Rectal smooth muscle tissue (tissue), 1 donor: ENCODE measurements around the gene STX16.

Experiments used
- H3K27ac ChIP-seq: one replicate; pipeline ENCODE4 v1.7.0; 2013; ENCODE audit warnings: low read depth, low read length, inconsistent platforms
- H3K27me3 ChIP-seq: one replicate; pipeline ENCODE4 v1.7.0; 2013; ENCODE audit warnings: low read length; ENCODE audit not compliant: control insufficient read depth, insufficient read depth
- H3K36me3 ChIP-seq: one replicate; pipeline ENCODE4 v1.7.0; 2013; ENCODE audit warnings: low read length; ENCODE audit not compliant: control insufficient read depth, insufficient read depth
- H3K4me1 ChIP-seq: one replicate; pipeline ENCODE4 v1.7.0; 2013; ENCODE audit warnings: low read length; ENCODE audit not compliant: control insufficient read depth, insufficient read depth
- H3K4me3 ChIP-seq: one replicate; pipeline ENCODE4 v1.7.0; 2013; ENCODE audit warnings: low read length
- H3K9ac ChIP-seq: one replicate; pipeline ENCODE4 v1.7.0; 2013; ENCODE audit warnings: low read length

STX16 gene

GRCh38 chr20:58612121-58612691 is 38.9 kb upstream of the STX16 start:
- Histone ChIP-seq H3K9ac (no peak overlapping the region), H3K36me3 (no peaks in the 10 kb centered on the region), H3K4me1 (no peaks in the 10 kb centered on the region), H3K27ac (no peak overlapping the region), H3K27me3 (no peaks in the 10 kb centered on the region), H3K4me3 (no peak overlapping the region)

- no peaks in the 10 kb centered on the region for H3K36me3 ChIP-seq
- no peaks in the 10 kb centered on the region for H3K27me3 ChIP-seq
- no peak overlapping the region for H3K27ac ChIP-seq
- no peaks in the 10 kb centered on the region for H3K4me1 ChIP-seq
- no peak overlapping the region for H3K9ac ChIP-seq
- H3K4me3 ChIP-seq, result no peak overlapping the region
Observed at GRCh38 chr20:58613061-58613854, 37.8 kb upstream of the STX16 start.

- Histone ChIP-seq H3K4me1 (no peaks in the 10 kb centered on the region), H3K4me3 (no peak overlapping the region), H3K27ac (no peak overlapping the region)
Observed at GRCh38 chr20:58614366-58614765, 36.7 kb upstream of the STX16 start.

GRCh38 chr20:58614984-58615760 is 35.9 kb upstream of the STX16 start:
- Histone ChIP-seq H3K27ac (no peak overlapping the region), H3K27me3 (no peaks in the 10 kb centered on the region), H3K36me3 (no peaks in the 10 kb centered on the region), H3K4me3 (no peak overlapping the region), H3K4me1 (no peaks in the 10 kb centered on the region), H3K9ac (no peak overlapping the region)

More at GRCh38 chr20:58614366-58614765, 36.7 kb upstream of the STX16 start:
- Histone ChIP-seq H3K27me3 (no peaks in the 10 kb centered on the region), H3K36me3 (no peaks in the 10 kb centered on the region), H3K9ac (no peak overlapping the region)

- Histone ChIP-seq H3K27me3 (no peaks in the 10 kb centered on the region), H3K9ac (no peak overlapping the region), H3K36me3 (no peaks in the 10 kb centered on the region), H3K4me3 (no peak overlapping the region), H3K27ac (no peak overlapping the region), H3K4me1 (no peaks in the 10 kb centered on the region)
Observed at GRCh38 chr20:58616411-58616810, 34.7 kb upstream of the STX16 start.

- H3K4me1 ChIP-seq, result no peaks in the 10 kb centered on the region
- no peak overlapping the region for H3K27ac ChIP-seq
- no peak overlapping the region for H3K9ac ChIP-seq
- H3K27me3 ChIP-seq, result no peaks in the 10 kb centered on the region
- no peaks in the 10 kb centered on the region for H3K36me3 ChIP-seq
- no peak overlapping the region for H3K4me3 ChIP-seq
Observed at GRCh38 chr20:58617158-58617557, 33.9 kb upstream of the STX16 start.

- Histone ChIP-seq H3K9ac (no peak overlapping the region), H3K27ac (no peak overlapping the region), H3K36me3 (no peaks in the 10 kb centered on the region), H3K4me1 (peaks cover under 1% of the 10 kb centered on the region), H3K4me3 (no peak overlapping the region), H3K27me3 (no peaks in the 10 kb centered on the region)
Observed at GRCh38 chr20:58618351-58619076, 32.6 kb upstream of the STX16 start.

- Histone ChIP-seq H3K4me1 (peaks cover 4% of the 10 kb centered on the region), H3K36me3 (no peaks in the 10 kb centered on the region), H3K27me3 (no peaks in the 10 kb centered on the region), H3K4me3 (no peak overlapping the region), H3K9ac (no peak overlapping the region), H3K27ac (no peak overlapping the region)
Observed at GRCh38 chr20:58619077-58619863, 31.8 kb upstream of the STX16 start.

GRCh38 chr20:58619864-58620431 is 31.1 kb upstream of the STX16 start:
- Histone ChIP-seq H3K4me1 (peaks cover 6% of the 10 kb centered on the region), H3K27me3 (no peaks in the 10 kb centered on the region), H3K9ac (no peak overlapping the region), H3K27ac (no peak overlapping the region), H3K4me3 (no peak overlapping the region), H3K36me3 (no peaks in the 10 kb centered on the region)

- Histone ChIP-seq H3K4me1 (peaks cover 6% of the 10 kb centered on the region), H3K27me3 (no peaks in the 10 kb centered on the region), H3K27ac (no peak overlapping the region), H3K9ac (no peak overlapping the region), H3K4me3 (no peak overlapping the region), H3K36me3 (no peaks in the 10 kb centered on the region)
Observed at GRCh38 chr20:58621906-58622548, 29.1 kb upstream of the STX16 start.
